Subcutaneous adipose tissue (tissue), 4 donors: ENCODE results near the gene MANBA. TPM values are rescaled to one million over a fixed set of nuclear protein-coding genes. Genes with fewer than 3 reads are reported as not detected.

Source experiments
- total RNA-seq, 4 donors: library from RNA; depleted of rRNA; stranded (reverse); fragments of >200 nt; gene quantifications; one replicate each; pipeline ENCODE4 v1.1.0, GENCODE V29; 2016
- TF ChIP-seq, protein P1 (sequence below): fragments of 450-650 bp; IDR thresholded peaks from one replicate; pipeline ENCODE4 v1.5.1; 2016; ENCODE audit warnings: low read depth, mild to moderate bottlenecking, control low read depth, antibody characterized with exemption, moderate library complexity

The MANBA gene
- total RNA-seq, 4 donors from 2014 or later, result 26.8 to 97.2 (median 47.0) TPM

GRCh38 chr4:102751941-102752340, 8.8 kb downstream of the MANBA start:
- TF ChIP-seq, protein P1, sequence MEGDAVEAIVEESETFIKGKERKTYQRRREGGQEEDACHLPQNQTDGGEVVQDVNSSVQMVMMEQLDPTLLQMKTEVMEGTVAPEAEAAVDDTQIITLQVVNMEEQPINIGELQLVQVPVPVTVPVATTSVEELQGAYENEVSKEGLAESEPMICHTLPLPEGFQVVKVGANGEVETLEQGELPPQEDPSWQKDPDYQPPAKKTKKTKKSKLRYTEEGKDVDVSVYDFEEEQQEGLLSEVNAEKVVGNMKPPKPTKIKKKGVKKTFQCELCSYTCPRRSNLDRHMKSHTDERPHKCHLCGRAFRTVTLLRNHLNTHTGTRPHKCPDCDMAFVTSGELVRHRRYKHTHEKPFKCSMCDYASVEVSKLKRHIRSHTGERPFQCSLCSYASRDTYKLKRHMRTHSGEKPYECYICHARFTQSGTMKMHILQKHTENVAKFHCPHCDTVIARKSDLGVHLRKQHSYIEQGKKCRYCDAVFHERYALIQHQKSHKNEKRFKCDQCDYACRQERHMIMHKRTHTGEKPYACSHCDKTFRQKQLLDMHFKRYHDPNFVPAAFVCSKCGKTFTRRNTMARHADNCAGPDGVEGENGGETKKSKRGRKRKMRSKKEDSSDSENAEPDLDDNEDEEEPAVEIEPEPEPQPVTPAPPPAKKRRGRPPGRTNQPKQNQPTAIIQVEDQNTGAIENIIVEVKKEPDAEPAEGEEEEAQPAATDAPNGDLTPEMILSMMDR, result no peak

- TF ChIP-seq, protein P1, result no peak
Measured at GRCh38 chr4:102736636-102737549, 23.9 kb downstream of the MANBA start.

GRCh38 chr4:102735582-102735981, 25.2 kb downstream of the MANBA start:
- TF ChIP-seq, protein P1, result no peak

GRCh38 chr4:102734591-102735385, 26.0 kb downstream of the MANBA start:
- TF ChIP-seq, protein P1, result no peak

DNA sequence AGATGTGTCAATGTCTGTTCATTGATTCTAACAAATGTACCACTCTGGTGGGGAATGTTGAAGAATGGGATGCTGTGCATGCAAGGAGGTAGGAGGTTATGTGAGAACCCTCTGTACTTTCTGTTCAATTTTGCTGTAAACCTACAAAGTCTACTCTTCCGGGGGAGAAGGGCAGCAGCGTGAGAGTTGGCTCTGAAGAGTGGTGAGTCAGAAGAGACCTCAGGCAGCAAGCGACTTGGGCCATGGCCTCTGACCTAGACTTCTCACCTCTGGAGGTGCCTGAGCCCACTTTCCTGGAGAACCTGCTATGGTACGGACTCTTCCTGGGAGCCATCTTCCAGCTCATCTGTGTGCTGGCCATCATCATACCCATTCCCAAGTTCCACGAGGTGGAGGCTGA, 26.7 kb downstream of the MANBA start:
- TF ChIP-seq, protein P1, result no peak

GRCh38 chr4:102733084-102733483, 27.7 kb downstream of the MANBA start:
- TF ChIP-seq, protein P1, result no peak

DNA sequence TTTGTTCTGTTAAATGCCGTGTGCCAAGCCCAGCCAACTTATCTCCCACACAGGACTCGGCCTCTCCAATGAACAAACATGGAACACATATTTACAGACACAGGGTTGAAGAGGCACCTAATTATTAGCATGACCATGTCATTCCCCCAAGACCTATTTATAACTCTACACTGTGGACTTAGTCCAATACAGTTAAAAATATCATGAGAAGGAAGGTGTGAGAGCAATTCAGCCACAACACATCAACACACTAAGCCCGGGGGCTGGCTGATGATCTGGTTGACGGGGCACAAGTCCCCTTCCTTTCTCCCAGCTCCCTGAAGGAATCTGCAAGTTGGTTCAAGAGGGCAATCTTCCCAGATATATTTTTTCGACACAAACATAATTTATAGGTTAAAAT, 28.1 kb downstream of the MANBA start:
- TF ChIP-seq, protein P1, result no peak
